HG03432 (cell line): ENCODE measurements around the gene TRIM46.
"Not testable (repeated sequence)": the region's sequence is repeated elsewhere in the genome, so short reads cannot be mapped to it uniquely, and the experiment has no call there.

Source experiments
- ATAC-seq: cut with Tn5 transposase; IDR thresholded peaks from one replicate; pipeline ENCODE4 v1.9.1; 2021; ENCODE audit warnings: mild to moderate bottlenecking, moderate library complexity; ENCODE audit not compliant: unreplicated experiment

The TRIM46 gene

GRCh38 chr1:155137154-155137949 lies 36.3 kb upstream of the TRIM46 start:
- ATAC-seq: no peak

GRCh38 chr1:155139895-155140629 lies 33.6 kb upstream of the TRIM46 start, which contains the start of gene DPM3:
Gene DPM3 (minus strand): TSS chr1:155140531. CDS start chr1:155140240, 291 bp downstream.
- peak; percentile 69 for ATAC-seq

- no peak for ATAC-seq
Measured at GRCh38 chr1:155140630-155140953, 33.1 kb upstream of the TRIM46 start.

- no peak for ATAC-seq
Measured at GRCh38 chr1:155141749-155142148, 31.9 kb upstream of the TRIM46 start.

GRCh38 chr1:155145491-155145890 lies 28.2 kb upstream of the TRIM46 start:
- no peak for ATAC-seq

- ATAC-seq: not testable (repeated sequence)
Measured at GRCh38 chr1:155155996-155156643, 17.5 kb upstream of the TRIM46 start.

GRCh38 chr1:155158991-155159390 lies 14.7 kb upstream of the TRIM46 start:
- ATAC-seq: no peak

- no peak for ATAC-seq
Measured at GRCh38 chr1:155160128-155160527, 13.5 kb upstream of the TRIM46 start.

GRCh38 chr1:155162631-155163030 lies 11.0 kb upstream of the TRIM46 start:
- ATAC-seq: not testable (repeated sequence)

GRCh38 chr1:155163785-155164184 lies 9.9 kb upstream of the TRIM46 start:
- ATAC-seq: not testable (repeated sequence)

- not testable (repeated sequence) for ATAC-seq
Measured at GRCh38 chr1:155164625-155165024, 9.0 kb upstream of the TRIM46 start.

GRCh38 chr1:155166051-155166470 lies 7.6 kb upstream of the TRIM46 start:
- no peak for ATAC-seq

GRCh38 chr1:155166471-155167165 lies 7.0 kb upstream of the TRIM46 start:
- no peak for ATAC-seq

GRCh38 chr1:155167166-155168104 lies 6.2 kb upstream of the TRIM46 start:
- no peak for ATAC-seq

- not testable (repeated sequence) for ATAC-seq
Measured at GRCh38 chr1:155168105-155168445, 5.6 kb upstream of the TRIM46 start.

GRCh38 chr1:155168456-155169210 lies 5.0 kb upstream of the TRIM46 start:
- no peak for ATAC-seq

GRCh38 chr1:155169541-155169940 lies 4.1 kb upstream of the TRIM46 start:
- ATAC-seq: no peak

- ATAC-seq: no peak
Measured at GRCh38 chr1:155170101-155170785, 3.4 kb upstream of the TRIM46 start.

- no peak for ATAC-seq
Measured at GRCh38 chr1:155170806-155171205, 2.8 kb upstream of the TRIM46 start.
